HCT116 (cell line): Measurements from ENCODE around the gene ZNF225. TPM values are rescaled to one million over a fixed set of nuclear protein-coding genes. Genes with fewer than 3 reads are reported as not detected.

Experiments used
- ATAC-seq: fragments of 200-7000 bp; cut with Tn5 transposase; 2 replicates; pipeline ENCODE4 v1.9.1; 2020; ENCODE audit warnings: mild to moderate bottlenecking, moderate library complexity
- BruUV-seq: library from RNA; stranded (reverse); fragments of 400-500 nt; replicated peaks from 2 replicates; lab custom pipeline; 2021; lab: Mats Ljungman, UMichigan
- CTCF ChIA-PET: fragments of 300-600 bp; sonication (Branson Sonifier 250); formaldehyde crosslinking; loops from one replicate; lab custom pipeline; 2021; ENCODE audit warnings: antibody characterized with exemption; lab: Charles Lee
- POLR2A ChIA-PET: fragments of 300-600, 350-600 bp; sonication (Branson Sonifier 250); formaldehyde crosslinking; loops from one replicate; lab custom pipeline; 2021; ENCODE audit warnings: antibody characterized with exemption; lab: Charles Lee
- RAD21 ChIA-PET, 2 experiments: fragments of 300-600 bp; sonication (Branson Sonifier 250); formaldehyde crosslinking; loops; one replicate each; lab custom pipeline; 2023; ENCODE audit warnings: low total read pairs in 2 of 2; ENCODE audit not compliant: uncharacterized antibody in 2 of 2, unreplicated experiment in 2 of 2, low non-redundant PET in 1 of 2; lab: Charles Lee
- DNase-seq: peaks from one replicate; pipeline ENCODE4 v3.0.0-alpha.2; 2010; ENCODE audit warnings: low read depth, low spot score
- H2AFZ ChIP-seq: fragments of 200-600 bp; shearing (Covaris generic), sonication (generic); 2 replicates; pipeline ENCODE4 v1.6.1; 2017; ENCODE audit warnings: low read depth, mixed run types, mixed read lengths, antibody characterized with exemption, low read length; ENCODE audit not compliant: poor library complexity, severe bottlenecking
- H3K27ac ChIP-seq: 2 replicates; pipeline ENCODE4 v1.5.1; 2012; ENCODE audit warnings: low read depth, low read length
- H3K27me3 ChIP-seq: fragments of 200-600 bp; sonication (generic); 2 replicates; pipeline ENCODE4 v1.6.1; 2016; ENCODE audit warnings: mixed run types, low read length, mixed read lengths; ENCODE audit not compliant: insufficient read depth
- H3K36me3 ChIP-seq, 2 experiments: fragments of 200-500 bp in 1 of 2; fragments of 200-600 bp in 1 of 2; sonication (Bioruptor generic) in 1 of 2; sonication (generic) in 1 of 2; 2 replicates each; pipeline versions ENCODE4 v1.5.1 to v1.6.1; 2014 to 2016; ENCODE audit warnings: low read length in 2 of 2, inconsistent platforms in 1 of 2, mixed read lengths in 1 of 2, mixed run types in 1 of 2; ENCODE audit not compliant: insufficient read depth in 2 of 2, control insufficient read depth in 1 of 2
- H3K4me1 ChIP-seq, 2 experiments: fragments of 200-600 bp in 1 of 2; sonication (generic) in 1 of 2; 2 replicates each; pipeline versions ENCODE4 v1.5.1 to v1.6.1; 2012 to 2017; ENCODE audit warnings: low read length in 2 of 2, inconsistent platforms in 1 of 2, mild to moderate bottlenecking in 1 of 2, mixed read lengths in 1 of 2, mixed run types in 1 of 2, moderate library complexity in 1 of 2; ENCODE audit not compliant: insufficient read depth in 2 of 2, control insufficient read depth in 1 of 2
- H3K4me2 ChIP-seq: fragments of 200-600 bp; sonication (generic); 2 replicates; pipeline ENCODE4 v1.6.1; 2017; ENCODE audit warnings: mixed run types, low read length, mixed read lengths
- H3K4me3 ChIP-seq, 2 experiments: fragments of 200-600 bp in 1 of 2; sonication (generic) in 1 of 2; replicated peaks in 1 of 2; 2 replicates each; pipeline ENCODE4 v1.5.1; 2011 to 2016; ENCODE audit warnings: low read length in 2 of 2, control low read depth in 1 of 2, low read depth in 1 of 2, mild to moderate bottlenecking in 1 of 2, mixed read lengths in 1 of 2, mixed run types in 1 of 2
- H3K79me2 ChIP-seq: fragments of 200-600 bp; sonication (generic); 2 replicates; pipeline ENCODE4 v1.6.1; 2017; ENCODE audit warnings: mild to moderate bottlenecking, mixed run types, low read length, moderate library complexity, mixed read lengths; ENCODE audit not compliant: insufficient read depth
- H3K9ac ChIP-seq: fragments of 200-600 bp; sonication (generic); 2 replicates; pipeline ENCODE4 v1.6.1; 2016; ENCODE audit warnings: low read length, mixed read lengths
- H3K9me2 ChIP-seq: fragments of 200-600 bp; sonication (generic), shearing (Covaris generic); 2 replicates; pipeline ENCODE4 v1.6.1; 2017; ENCODE audit warnings: mixed run types, mild to moderate bottlenecking, moderate library complexity; ENCODE audit not compliant: insufficient read depth
- H3K9me3 ChIP-seq, 2 experiments: fragments of 200-500 bp in 1 of 2; fragments of 200-600 bp in 1 of 2; sonication (Bioruptor generic) in 1 of 2; sonication (generic) in 1 of 2; 2 replicates each; pipeline ENCODE4 v1.6.1; 2014 to 2017; ENCODE audit warnings: low read length in 2 of 2, mixed read lengths in 2 of 2, inconsistent platforms in 1 of 2, low read depth in 1 of 2, mild to moderate bottlenecking in 1 of 2, mixed run types in 1 of 2, moderate library complexity in 1 of 2; ENCODE audit not compliant: control insufficient read depth in 1 of 2, insufficient read depth in 1 of 2
- H4K20me1 ChIP-seq: fragments of 200-600 bp; sonication (generic), shearing (Covaris generic); 2 replicates; pipeline ENCODE4 v1.6.1; 2017; ENCODE audit warnings: mixed run types, mild to moderate bottlenecking, moderate library complexity; ENCODE audit not compliant: insufficient read depth
- CBX3 ChIP-seq: IDR thresholded peaks from 2 replicates; pipeline ENCODE4 v1.6.1; 2012; ENCODE audit warnings: low read depth
- EGR1 ChIP-seq: IDR thresholded peaks from 2 replicates; pipeline ENCODE4 v1.6.1; 2012; ENCODE audit warnings: low read depth
- ELF1 ChIP-seq: IDR thresholded peaks from 2 replicates; pipeline ENCODE4 v1.6.1; 2012; ENCODE audit warnings: low read depth, borderline replicate concordance
- EZH2 ChIP-seq: fragments of 200-600 bp; sonication (generic); IDR thresholded peaks from 2 replicates; pipeline ENCODE4 v1.6.1; 2017; ENCODE audit warnings: antibody characterized with exemption, mixed run types
- EZH2phosphoT487 ChIP-seq: fragments of 200-600 bp; IDR thresholded peaks from 2 replicates; pipeline ENCODE4 v1.6.1; 2018; ENCODE audit warnings: antibody characterized with exemption, borderline replicate concordance
- FOSL1 ChIP-seq: IDR thresholded peaks from 2 replicates; pipeline ENCODE4 v1.6.1; 2012; ENCODE audit warnings: low read depth
- POLR2A ChIP-seq: IDR thresholded peaks from 2 replicates; pipeline ENCODE4 v1.7.0; 2011; ENCODE audit warnings: borderline replicate concordance; ENCODE audit not compliant: insufficient read depth, insufficient read length; ENCODE audit errors: extremely low read depth
- POLR2AphosphoS5 ChIP-seq: IDR thresholded peaks from 2 replicates; pipeline ENCODE4 v1.6.1; 2011; ENCODE audit warnings: mild to moderate bottlenecking, low read depth, low read length, moderate library complexity
- RAD21 ChIP-seq: IDR thresholded peaks from 2 replicates; pipeline ENCODE4 v1.6.1; 2012; ENCODE audit warnings: low read depth, mild to moderate bottlenecking
- SP1 ChIP-seq: IDR thresholded peaks from 2 replicates; pipeline ENCODE4 v1.6.1; 2012; ENCODE audit warnings: low read depth
- SRF ChIP-seq: IDR thresholded peaks from 2 replicates; pipeline ENCODE4 v1.6.1; 2012; ENCODE audit warnings: low read depth
- TCF7L2 ChIP-seq: IDR thresholded peaks from 2 replicates; pipeline ENCODE4 v1.7.0; 2011; ENCODE audit warnings: borderline replicate concordance, inconsistent platforms; ENCODE audit not compliant: insufficient read depth, insufficient read length; ENCODE audit errors: extremely low read depth
- YY1 ChIP-seq: IDR thresholded peaks from 2 replicates; pipeline ENCODE4 v1.6.1; 2011; ENCODE audit warnings: low read length, low read depth, moderate library complexity, mild to moderate bottlenecking; ENCODE audit not compliant: insufficient replicate concordance; ENCODE audit errors: extremely low read depth
- ZBTB33 ChIP-seq: IDR thresholded peaks from 2 replicates; pipeline ENCODE4 v1.6.1; 2011; ENCODE audit warnings: mild to moderate bottlenecking, low read length, moderate library complexity; ENCODE audit not compliant: insufficient replicate concordance; ENCODE audit errors: extremely low read depth
- ZFX ChIP-seq: fragments of 450-650 bp; IDR thresholded peaks from 2 replicates; pipeline ENCODE4 v1.6.1; 2017
- intact Hi-C: fragments of 100-400 bp; cut with micrococcal nuclease; formaldehyde crosslinking; loops from 2 replicates; pipeline ENCODE4 v1.10.0; 2022
- total RNA-seq: library from RNA; stranded (reverse); gene quantifications from one replicate; pipeline ENCODE4 v1.2.1, GENCODE V29; 2021; ENCODE audit not compliant: unreplicated experiment
- TF ChIP-seq, protein P1 (sequence below): IDR thresholded peaks from 2 replicates; pipeline ENCODE4 v1.6.1; 2012
- TF ChIP-seq, protein P2 (sequence below): IDR thresholded peaks from 2 replicates; pipeline ENCODE4 v1.6.1; 2012

ZNF225 gene
- total RNA-seq, 1 experiment from 2014 or later: 2.8 TPM

DNA sequence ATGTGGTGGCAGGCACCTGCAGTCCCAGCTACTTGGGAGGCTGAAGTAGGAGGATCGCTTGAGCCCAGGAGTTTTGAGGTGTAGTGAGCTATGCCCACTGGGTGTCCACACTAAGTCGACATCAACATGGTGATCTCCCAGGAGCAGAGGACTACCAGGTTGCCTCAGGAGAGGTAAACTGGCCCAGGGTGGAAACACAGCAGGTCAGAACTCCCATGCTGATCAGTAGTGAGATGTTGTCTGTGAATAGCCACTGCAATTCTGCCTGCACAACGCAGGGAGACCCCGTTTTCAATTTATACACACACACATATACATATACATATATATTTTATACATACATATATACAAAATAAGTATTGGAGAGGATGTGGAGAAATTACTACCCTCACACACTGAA is 21.1 kb upstream of the ZNF225 start:
- no peak overlapping the region for H3K27ac ChIP-seq
- H3K9ac ChIP-seq: no peak overlapping the region
- CTCF ChIA-PET: no interaction called here
- peaks cover 13% of the 10 kb centered on the region; the same call in 1 of the 2 replicates for H3K79me2 ChIP-seq
- no peaks in the 10 kb centered on the region for H3K9me3 ChIP-seq
- no peak for DNase-seq
- no peaks in the 10 kb centered on the region for H3K27me3 ChIP-seq
- H3K4me1 ChIP-seq: peaks cover 4 to 9% of the 10 kb centered on the region in 2 experiments; a peak in 2 of 4 replicates
- no peak overlapping the region for H2AFZ ChIP-seq
- no peak overlapping the region for H3K4me3 ChIP-seq
- BruUV-seq: no TSS peak
- TF ChIP-seq POLR2AphosphoS5 (no peak), EGR1 (no peak)
- TF ChIP-seq, all 23 proteins: peak for 0
- H3K4me2 ChIP-seq: no peak overlapping the region
- peaks cover 2 to 6% of the 10 kb centered on the region in 2 experiments; a peak in 1 of 4 replicates for H3K36me3 ChIP-seq
- intact Hi-C loops: loop anchor here (5.0 to 10.0 kb wide), 3 partner anchors 140 to 267 kb away; partner anchors contain the start of genes ZNF112, ZNF221 and ZNF283
- ChIA-PET RAD21 (no interaction called here), POLR2A (no interaction called here)
- H3K9me2 ChIP-seq: no peaks in the 10 kb centered on the region
- H4K20me1 ChIP-seq: no peaks in the 10 kb centered on the region
- ATAC-seq: no peak

GRCh38 chr19:44093931-44094765 is 19.1 kb upstream of the ZNF225 start, which contains the start of gene ZNF224:
Gene ZNF224, plus strand, starts transcription at chr19:44094361. Its CDS starts 3,513 bp downstream, at chr19:44097874.
- peak; percentile 97 for ATAC-seq
- H3K4me1 ChIP-seq: peaks cover 4 to 9% of the 10 kb centered on the region in 2 experiments; a peak in 2 of 4 replicates
- peak within 1 kb of the TSS; percentile 45; the same call in 1 of the 2 replicates for H3K27ac ChIP-seq
- no peaks in the 10 kb centered on the region for H3K27me3 ChIP-seq
- no peaks in the 10 kb centered on the region for H3K9me3 ChIP-seq
- no peaks in the 10 kb centered on the region for H3K9me2 ChIP-seq
- ChIA-PET POLR2A (no interaction called here), CTCF (no interaction called here), RAD21 (interaction anchor here in 1 of 2 experiments (0.6 kb wide), 1 partner anchor 267 kb away, joined by 3 read pairs; the partner anchor contains the start of gene ZNF283)
- no peaks in the 10 kb centered on the region for H4K20me1 ChIP-seq
- H3K36me3 ChIP-seq: peaks cover 6 to 18% of the 10 kb centered on the region in 2 experiments; a peak in 2 of 4 replicates
- peak; percentile 82 for DNase-seq
- H3K4me2 ChIP-seq: peak within 1 kb of the TSS; percentile 95
- peaks cover 13% of the 10 kb centered on the region; the same call in 1 of the 2 replicates for H3K79me2 ChIP-seq
- no TSS peak for BruUV-seq
- intact Hi-C loops: loop anchor here (1.0 to 10.0 kb wide), 6 partner anchors 19 to 269 kb away; partner anchors contain the start of genes ZNF112, ZNF221, ZNF225 and ZNF230
- peak within 1 kb of the TSS; percentile 79 for H3K9ac ChIP-seq
- H3K4me3 ChIP-seq: peak within 1 kb of the TSS; percentile 77 to 96
- peak within 1 kb of the TSS; percentile 91 for H2AFZ ChIP-seq
- TF ChIP-seq CBX3 (peak; percentile 58; the same call in 1 of the 2 replicates), YY1 (peak; percentile 65), EZH2 (no peak), ZFX (peak; percentile 53), EGR1 (no peak), SRF (no peak), FOSL1 (no peak), POLR2A (peak; percentile 39), ZBTB33 (peak; percentile 67), ELF1 (peak; percentile 86), TCF7L2 (no peak), EZH2phosphoT487 (no peak), RAD21 (no peak), SP1 (no peak)
- TF ChIP-seq, protein P1, sequence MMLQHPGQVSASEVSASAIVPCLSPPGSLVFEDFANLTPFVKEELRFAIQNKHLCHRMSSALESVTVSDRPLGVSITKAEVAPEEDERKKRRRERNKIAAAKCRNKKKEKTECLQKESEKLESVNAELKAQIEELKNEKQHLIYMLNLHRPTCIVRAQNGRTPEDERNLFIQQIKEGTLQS: no peak
- TF ChIP-seq, protein P2, sequence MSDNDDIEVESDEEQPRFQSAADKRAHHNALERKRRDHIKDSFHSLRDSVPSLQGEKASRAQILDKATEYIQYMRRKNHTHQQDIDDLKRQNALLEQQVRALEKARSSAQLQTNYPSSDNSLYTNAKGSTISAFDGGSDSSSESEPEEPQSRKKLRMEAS: no peak
